AG09309 (cell line): Measurements from ENCODE around the gene KRT77.

Experiments
- DNase-seq: peaks from one replicate; pipeline ENCODE4 v3.0.0-alpha.2; 2010; ENCODE audit warnings: low read depth
- H3K4me3 ChIP-seq: 2 replicates; pipeline ENCODE4 v1.5.1; 2011; ENCODE audit warnings: mild to moderate bottlenecking, low read depth, low read length, moderate library complexity; ENCODE audit not compliant: control insufficient read depth
- CTCF ChIP-seq: IDR thresholded peaks from 2 replicates; pipeline ENCODE4 v1.5.1; 2011; ENCODE audit warnings: mild to moderate bottlenecking, low read depth, low read length, inconsistent platforms; ENCODE audit not compliant: insufficient read depth, control insufficient read depth; ENCODE audit errors: missing control alignments

The KRT77 gene

GRCh38 chr12:52744493-52745156 lies 41.3 kb upstream of the KRT77 start:
- TF ChIP-seq CTCF = no peak
- no peak overlapping the region for H3K4me3 ChIP-seq
- no peak for DNase-seq

DNA sequence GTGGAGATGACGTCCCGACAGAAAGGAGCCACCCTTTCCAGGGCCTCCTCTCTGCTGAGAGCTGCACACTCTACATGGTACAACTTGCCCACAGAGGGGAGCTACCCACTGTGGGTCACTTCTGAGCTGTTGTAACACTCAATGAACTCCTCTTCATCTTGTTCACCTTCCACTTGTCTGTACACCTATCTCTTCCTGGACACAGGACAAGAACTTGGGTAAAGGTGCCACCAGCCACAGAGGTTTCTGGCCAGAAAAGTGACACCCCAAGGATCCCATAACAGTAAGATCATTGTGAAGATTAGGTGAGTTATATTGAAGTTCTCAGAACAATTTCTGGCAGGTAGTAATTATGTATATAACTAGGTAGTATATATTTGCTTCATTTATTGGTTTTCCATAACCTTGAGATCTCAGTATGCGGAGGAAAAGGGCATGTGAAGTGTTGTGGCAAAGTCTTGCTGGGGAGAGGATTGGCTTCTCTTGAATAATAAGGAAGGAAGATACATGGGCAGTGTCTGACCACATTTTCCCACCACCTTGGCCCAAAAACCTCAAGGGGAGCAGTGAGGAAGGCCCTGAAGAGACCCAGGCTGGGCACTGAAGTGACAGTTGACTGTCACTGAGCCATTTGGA lies 39.6 kb upstream of the KRT77 start:
- TF ChIP-seq CTCF = no peak
- DNase-seq = no peak
- no peak overlapping the region for H3K4me3 ChIP-seq

GRCh38 chr12:52742196-52742580 lies 38.9 kb upstream of the KRT77 start:
- no peak for TF ChIP-seq CTCF

GRCh38 chr12:52741375-52742195 lies 38.3 kb upstream of the KRT77 start:
- TF ChIP-seq CTCF = no peak
- DNase-seq = peak; percentile 1
- H3K4me3 ChIP-seq = no peak overlapping the region

More at GRCh38 chr12:52742196-52742580, 38.9 kb upstream of the KRT77 start:
- no peak overlapping the region for H3K4me3 ChIP-seq
- no peak for DNase-seq

DNA sequence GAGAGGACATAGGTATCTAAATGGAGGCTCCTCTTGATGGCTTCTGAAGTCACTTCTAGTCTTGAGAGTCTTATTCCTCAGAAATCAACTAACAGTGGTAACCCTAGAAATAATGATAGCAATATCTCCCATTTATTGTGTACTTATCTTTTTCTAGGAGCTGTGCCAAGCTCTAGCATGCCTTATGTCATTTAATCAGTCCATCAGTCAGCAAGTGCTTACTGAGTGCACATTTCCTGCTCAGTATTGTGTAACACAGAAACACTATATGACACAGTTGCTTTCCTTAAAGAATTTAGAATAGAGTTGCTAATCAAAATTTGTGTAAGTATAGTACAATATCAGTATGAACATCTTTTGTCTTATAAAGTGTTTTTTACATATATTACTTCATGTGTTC lies 37.3 kb upstream of the KRT77 start:
- H3K4me3 ChIP-seq = no peak overlapping the region
- no peak for DNase-seq
- no peak for TF ChIP-seq CTCF

DNA sequence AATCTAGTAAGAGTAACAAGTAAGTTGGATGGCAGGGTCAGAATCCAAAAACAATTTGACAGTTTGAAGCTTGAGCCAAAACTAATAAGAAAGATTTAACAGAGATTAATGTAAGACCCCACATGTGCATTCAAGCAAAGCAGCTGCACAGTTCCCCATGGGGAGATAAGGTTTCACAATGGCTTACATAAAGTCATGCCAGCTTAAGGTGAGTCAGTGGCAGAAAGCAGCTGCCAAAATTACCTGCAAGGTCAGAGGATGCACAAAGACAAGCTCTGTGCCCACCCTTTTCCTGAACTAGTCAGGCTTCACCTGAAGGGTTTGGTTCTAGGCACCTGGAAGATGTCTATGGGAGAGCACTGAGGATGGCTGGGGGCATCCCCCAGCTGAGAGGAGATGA lies 36.6 kb upstream of the KRT77 start:
- DNase-seq = no peak
- TF ChIP-seq CTCF = no peak
- no peak overlapping the region for H3K4me3 ChIP-seq
